DOHH2 (cell line): ENCODE data around the gene CNPY3.

Experiments used
- H3F3A ChIP-seq: fragments of 200-600 bp; sonication (generic), shearing (Covaris generic); 2 replicates; pipeline ENCODE4 v1.6.0; 2016; ENCODE audit warnings: antibody characterized with exemption, mild to moderate bottlenecking; ENCODE audit not compliant: control insufficient read depth, insufficient read depth
- H3K27ac ChIP-seq: fragments of 200-600 bp; sonication (generic); 2 replicates; pipeline ENCODE4 v1.5.1; 2014; ENCODE audit warnings: low read depth, mild to moderate bottlenecking, low read length, moderate library complexity
- H3K27me3 ChIP-seq: fragments of 200-600 bp; sonication (generic); 2 replicates; pipeline ENCODE4 v1.6.1; 2014; ENCODE audit warnings: mild to moderate bottlenecking, low read length, mixed read lengths; ENCODE audit not compliant: control insufficient read depth
- H3K36me3 ChIP-seq: fragments of 200-600 bp; sonication (generic); 2 replicates; pipeline ENCODE4 v1.6.1; 2014; ENCODE audit warnings: mild to moderate bottlenecking, low read length, moderate library complexity, mixed read lengths; ENCODE audit not compliant: control insufficient read depth
- H3K4me1 ChIP-seq: fragments of 200-600 bp; sonication (generic); 2 replicates; pipeline ENCODE4 v1.6.1; 2014; ENCODE audit warnings: mild to moderate bottlenecking, low read length, mixed read lengths; ENCODE audit not compliant: control insufficient read depth
- H3K4me2 ChIP-seq: fragments of 200-600 bp; sonication (generic); 2 replicates; pipeline ENCODE4 v1.6.0; 2014; ENCODE audit warnings: mild to moderate bottlenecking, low read length, moderate library complexity
- H3K4me3 ChIP-seq: fragments of 200-600 bp; sonication (generic); 2 replicates; pipeline ENCODE4 v1.5.1; 2014; ENCODE audit warnings: mild to moderate bottlenecking, low read length, mixed read lengths
- H3K79me2 ChIP-seq: fragments of 200-600 bp; sonication (generic); 2 replicates; pipeline ENCODE4 v1.6.1; 2014; ENCODE audit warnings: mild to moderate bottlenecking, low read length, mixed read lengths; ENCODE audit not compliant: control insufficient read depth
- H3K9me2 ChIP-seq: fragments of 200-600 bp; sonication (generic); replicated peaks from 2 replicates; pipeline ENCODE4 v1.6.1; 2014; ENCODE audit warnings: mild to moderate bottlenecking, low read length, mixed read lengths; ENCODE audit not compliant: control insufficient read depth
- H3K9me3 ChIP-seq: fragments of 200-600 bp; sonication (generic); 2 replicates; pipeline ENCODE4 v1.6.1; 2014; ENCODE audit warnings: antibody characterized with exemption, low read length, mixed read lengths; ENCODE audit not compliant: control insufficient read depth, insufficient read depth
- H4K20me1 ChIP-seq: fragments of 200-600 bp; sonication (generic); 2 replicates; pipeline ENCODE4 v1.6.0; 2014; ENCODE audit warnings: low read depth, mild to moderate bottlenecking, antibody characterized with exemption, low read length, moderate library complexity; ENCODE audit not compliant: control insufficient read depth, insufficient read depth
- EZH2phosphoT487 ChIP-seq: fragments of 200-600 bp; sonication (generic); IDR thresholded peaks from 2 replicates; pipeline ENCODE4 v1.6.1; 2017; ENCODE audit warnings: borderline replicate concordance, mild to moderate bottlenecking, antibody characterized with exemption, low read length, moderate library complexity, mixed read lengths
- TF ChIP-seq, protein P1 (sequence below): fragments of 200-600 bp; sonication (generic); IDR thresholded peaks from one replicate; pipeline ENCODE4 v1.5.1; 2014; ENCODE audit warnings: antibody characterized with exemption, mild to moderate bottlenecking, low read depth, low read length; ENCODE audit not compliant: poor library complexity, severe bottlenecking

Gene CNPY3

DNA sequence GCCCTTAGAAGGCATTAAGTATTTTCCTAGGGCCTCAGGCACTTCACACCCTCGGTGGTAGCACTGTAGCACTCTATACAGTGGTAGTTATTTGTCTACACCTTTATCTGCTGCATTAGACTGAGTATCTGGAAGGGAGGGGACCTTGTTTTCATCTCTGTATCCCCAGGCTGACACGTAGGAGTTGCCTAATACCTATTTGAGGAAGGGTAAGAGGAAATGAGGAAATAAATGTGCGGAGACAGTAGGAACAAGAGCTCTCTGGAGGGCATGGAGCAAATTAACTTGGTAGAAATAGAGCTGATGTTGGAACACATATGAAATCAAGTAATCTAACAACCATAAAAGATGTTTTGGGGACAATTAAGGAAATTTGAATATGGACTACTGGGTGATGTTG is 3.9 kb downstream of the CNPY3 start:
- no peak overlapping the region for H3K27ac ChIP-seq
- no peaks in the 10 kb centered on the region for H3K27me3 ChIP-seq
- peaks cover 20% of the 10 kb centered on the region for H3F3A ChIP-seq
- no peaks in the 10 kb centered on the region for H3K9me3 ChIP-seq
- H3K4me1 ChIP-seq = peaks cover 29% of the 10 kb centered on the region
- H3K9me2 ChIP-seq = no peaks in the 10 kb centered on the region
- H3K4me3 ChIP-seq = peak overlapping the region; percentile 48
- peaks cover 12% of the 10 kb centered on the region for H4K20me1 ChIP-seq
- peak overlapping the region; percentile 73 for H3K4me2 ChIP-seq
- H3K36me3 ChIP-seq = peaks cover 77% of the 10 kb centered on the region
- TF ChIP-seq EZH2phosphoT487 = no peak
- TF ChIP-seq, protein P1, sequence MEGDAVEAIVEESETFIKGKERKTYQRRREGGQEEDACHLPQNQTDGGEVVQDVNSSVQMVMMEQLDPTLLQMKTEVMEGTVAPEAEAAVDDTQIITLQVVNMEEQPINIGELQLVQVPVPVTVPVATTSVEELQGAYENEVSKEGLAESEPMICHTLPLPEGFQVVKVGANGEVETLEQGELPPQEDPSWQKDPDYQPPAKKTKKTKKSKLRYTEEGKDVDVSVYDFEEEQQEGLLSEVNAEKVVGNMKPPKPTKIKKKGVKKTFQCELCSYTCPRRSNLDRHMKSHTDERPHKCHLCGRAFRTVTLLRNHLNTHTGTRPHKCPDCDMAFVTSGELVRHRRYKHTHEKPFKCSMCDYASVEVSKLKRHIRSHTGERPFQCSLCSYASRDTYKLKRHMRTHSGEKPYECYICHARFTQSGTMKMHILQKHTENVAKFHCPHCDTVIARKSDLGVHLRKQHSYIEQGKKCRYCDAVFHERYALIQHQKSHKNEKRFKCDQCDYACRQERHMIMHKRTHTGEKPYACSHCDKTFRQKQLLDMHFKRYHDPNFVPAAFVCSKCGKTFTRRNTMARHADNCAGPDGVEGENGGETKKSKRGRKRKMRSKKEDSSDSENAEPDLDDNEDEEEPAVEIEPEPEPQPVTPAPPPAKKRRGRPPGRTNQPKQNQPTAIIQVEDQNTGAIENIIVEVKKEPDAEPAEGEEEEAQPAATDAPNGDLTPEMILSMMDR = no peak
- H3K79me2 ChIP-seq = peaks cover 62% of the 10 kb centered on the region

DNA sequence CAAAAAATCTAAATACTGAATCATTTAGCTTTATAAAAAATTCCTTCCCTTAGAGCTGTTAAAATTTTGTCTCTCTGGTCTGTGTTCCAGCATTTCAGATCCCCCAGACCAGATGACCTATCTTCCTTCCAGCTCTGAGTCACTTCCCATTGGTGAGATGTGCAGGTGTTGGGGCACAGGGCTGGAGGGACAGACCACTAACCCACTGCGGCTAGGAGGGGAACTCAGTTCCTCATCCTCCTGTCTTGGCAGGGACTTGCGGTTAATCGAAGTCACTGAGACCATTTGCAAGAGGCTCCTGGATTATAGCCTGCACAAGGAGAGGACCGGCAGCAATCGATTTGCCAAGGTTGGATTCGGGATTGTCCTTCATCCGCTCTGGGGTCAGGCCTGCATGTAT is 6.0 kb downstream of the CNPY3 start:
- peaks cover 5% of the 10 kb centered on the region for H3F3A ChIP-seq
- H3K27me3 ChIP-seq = no peaks in the 10 kb centered on the region
- no peak overlapping the region for H3K4me3 ChIP-seq
- no peaks in the 10 kb centered on the region for H3K9me3 ChIP-seq
- peaks cover 12% of the 10 kb centered on the region for H4K20me1 ChIP-seq
- H3K27ac ChIP-seq = no peak overlapping the region
- peaks cover 26% of the 10 kb centered on the region for H3K4me1 ChIP-seq
- H3K4me2 ChIP-seq = no peak overlapping the region
- no peaks in the 10 kb centered on the region for H3K9me2 ChIP-seq
- H3K79me2 ChIP-seq = peaks cover 59% of the 10 kb centered on the region
- TF ChIP-seq, protein P1 = no peak
- TF ChIP-seq EZH2phosphoT487 = no peak
- peaks cover 96% of the 10 kb centered on the region for H3K36me3 ChIP-seq

DNA sequence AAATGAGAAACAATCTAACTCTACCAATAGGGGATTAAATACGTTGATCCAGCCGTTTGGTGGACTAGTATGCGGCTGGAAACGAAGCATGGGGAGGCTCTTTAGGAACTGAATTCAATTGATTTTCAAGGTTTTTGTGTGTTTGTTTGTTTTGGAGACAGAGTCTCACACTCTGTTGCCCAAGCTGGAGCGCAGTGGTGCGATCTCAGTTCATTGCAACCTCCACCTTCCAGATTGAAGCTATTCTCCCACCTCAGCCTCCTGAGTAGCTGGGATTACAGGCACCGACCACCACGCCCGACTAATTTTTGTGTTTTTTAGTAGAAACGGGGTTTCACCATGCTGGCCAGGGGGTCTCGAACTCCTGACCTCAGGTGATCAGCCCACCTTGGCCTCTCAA is 7.1 kb downstream of the CNPY3 start:
- peaks cover 12% of the 10 kb centered on the region for H4K20me1 ChIP-seq
- no peak for TF ChIP-seq EZH2phosphoT487
- TF ChIP-seq, protein P1 = no peak
- no peaks in the 10 kb centered on the region for H3F3A ChIP-seq
- peaks cover 93% of the 10 kb centered on the region for H3K36me3 ChIP-seq
- no peaks in the 10 kb centered on the region for H3K9me3 ChIP-seq
- H3K27ac ChIP-seq = no peak overlapping the region
- no peaks in the 10 kb centered on the region for H3K9me2 ChIP-seq
- H3K4me1 ChIP-seq = peaks cover 19% of the 10 kb centered on the region
- H3K79me2 ChIP-seq = peaks cover 48% of the 10 kb centered on the region
- no peak overlapping the region for H3K4me3 ChIP-seq
- no peaks in the 10 kb centered on the region for H3K27me3 ChIP-seq
- no peak overlapping the region for H3K4me2 ChIP-seq
